ENCODE data around the gene CACFD1. TPM values are rescaled to one million over a fixed set of nuclear protein-coding genes. Genes with fewer than 3 reads are reported as not detected.
A peak's percentile ranks its signal among the peaks of the same experiment; 100 is the strongest.

Gene CACFD1
- 34.3 TPM for total RNA-seq
- long read RNA-seq, transcript CACFD1-202 (5 exons, 2,794 nt) = major isoform, 69 of 139 reads
- long read RNA-seq, transcript CACFD1-201 (4 exons, 2,688 nt) = minor isoform, 11 of 139 reads
- long read RNA-seq, partial matches to known transcripts = 46 of 139 reads
- long read RNA-seq, other reads (novel, unspliced or antisense) = 9 of 139 reads

GRCh38 chr9:133459476-133460404, at the start of gene CACFD1:
TSS of gene CACFD1 (plus strand) at chr9:133459978. CDS start at chr9:133460067, 89 bp downstream.
- intact Hi-C loops (cut with DNase I) = no loop called here
- H3K27me3 ChIP-seq (ENCODE audit: low read depth) = no peaks in the 10 kb centered on the region
- peak within 1 kb of the TSS; percentile 79 for H3K4me3 ChIP-seq
- H3K36me3 ChIP-seq = no peaks in the 10 kb centered on the region
- H3K27ac ChIP-seq = peak within 1 kb of the TSS; percentile 90
- TF ChIP-seq, protein P1, sequence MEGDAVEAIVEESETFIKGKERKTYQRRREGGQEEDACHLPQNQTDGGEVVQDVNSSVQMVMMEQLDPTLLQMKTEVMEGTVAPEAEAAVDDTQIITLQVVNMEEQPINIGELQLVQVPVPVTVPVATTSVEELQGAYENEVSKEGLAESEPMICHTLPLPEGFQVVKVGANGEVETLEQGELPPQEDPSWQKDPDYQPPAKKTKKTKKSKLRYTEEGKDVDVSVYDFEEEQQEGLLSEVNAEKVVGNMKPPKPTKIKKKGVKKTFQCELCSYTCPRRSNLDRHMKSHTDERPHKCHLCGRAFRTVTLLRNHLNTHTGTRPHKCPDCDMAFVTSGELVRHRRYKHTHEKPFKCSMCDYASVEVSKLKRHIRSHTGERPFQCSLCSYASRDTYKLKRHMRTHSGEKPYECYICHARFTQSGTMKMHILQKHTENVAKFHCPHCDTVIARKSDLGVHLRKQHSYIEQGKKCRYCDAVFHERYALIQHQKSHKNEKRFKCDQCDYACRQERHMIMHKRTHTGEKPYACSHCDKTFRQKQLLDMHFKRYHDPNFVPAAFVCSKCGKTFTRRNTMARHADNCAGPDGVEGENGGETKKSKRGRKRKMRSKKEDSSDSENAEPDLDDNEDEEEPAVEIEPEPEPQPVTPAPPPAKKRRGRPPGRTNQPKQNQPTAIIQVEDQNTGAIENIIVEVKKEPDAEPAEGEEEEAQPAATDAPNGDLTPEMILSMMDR (IDR thresholded peaks at IDR 0.05) = no peak
- DNase-seq (peak; percentile 98), ATAC-seq (peak; percentile 92 to 93)
- H3K4me1 ChIP-seq = peaks cover 31% of the 10 kb centered on the region
- H3K9me3 ChIP-seq = no peaks in the 10 kb centered on the region

DNA sequence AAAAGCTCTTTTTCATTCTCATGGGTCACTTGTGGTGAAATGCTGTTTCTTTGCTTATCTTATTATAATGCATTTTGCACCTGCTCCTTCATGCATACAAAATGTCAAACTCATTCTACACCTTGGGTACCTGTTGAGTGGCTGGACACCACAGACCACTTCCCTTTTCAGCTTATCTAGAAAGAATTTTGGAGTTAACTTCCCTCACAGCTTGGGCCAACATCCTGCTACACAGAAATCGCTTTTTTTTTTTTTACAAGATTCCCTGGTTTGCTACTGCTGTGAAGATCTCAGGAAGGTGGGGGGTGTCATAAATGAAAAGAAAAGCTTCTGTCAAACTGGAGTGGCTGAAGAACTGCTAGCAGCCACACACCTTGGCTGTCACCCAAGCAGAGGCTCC, 44.6 kb upstream of the CACFD1 start:
- Histone ChIP-seq H3K27me3 (ENCODE audit: low read depth) (no peaks in the 10 kb centered on the region), H3K9me3 (no peaks in the 10 kb centered on the region), H3K4me1 (peaks cover 25% of the 10 kb centered on the region), H3K27ac (no peak overlapping the region), H3K4me3 (no peak overlapping the region), H3K36me3 (peaks cover 59% of the 10 kb centered on the region)
- DNase-seq (no peak), ATAC-seq (no peak)
- TF ChIP-seq, protein P1 (IDR thresholded peaks at IDR 0.05) = no peak
- intact Hi-C loops (cut with DNase I) = no loop called here

- DNase-seq (peak; percentile 85), ATAC-seq (peak; percentile 95 to 98)
- peaks cover 25% of the 10 kb centered on the region for H3K4me1 ChIP-seq
- peak within 1 kb of the TSS; percentile 84 for H3K4me3 ChIP-seq
- intact Hi-C loops (cut with DNase I) = no loop called here
- peak within 1 kb of the TSS; percentile 89 for H3K27ac ChIP-seq
- no peaks in the 10 kb centered on the region for H3K9me3 ChIP-seq
- TF ChIP-seq, protein P1 (IDR thresholded peaks at IDR 0.05) = no peak
- peaks cover 32% of the 10 kb centered on the region for H3K36me3 ChIP-seq
- no peaks in the 10 kb centered on the region for H3K27me3 ChIP-seq (ENCODE audit: low read depth)
These were observed 42.0 kb upstream of the CACFD1 start, which contains the start of gene REXO4 for GRCh38 chr9:133417541-133418461. TSS of gene REXO4 (minus strand) at chr9:133418010. CDS start at chr9:133417844, 166 bp downstream.

- Histone ChIP-seq H3K4me1 (peaks cover 25% of the 10 kb centered on the region), H3K9me3 (no peaks in the 10 kb centered on the region), H3K27ac (no peak overlapping the region), H3K36me3 (peaks cover 20% of the 10 kb centered on the region), H3K4me3 (no peak overlapping the region), H3K27me3 (ENCODE audit: low read depth) (no peaks in the 10 kb centered on the region)
- intact Hi-C loops (cut with DNase I) = no loop called here
- DNase-seq (no peak), ATAC-seq (no peak)
- TF ChIP-seq, protein P1 (IDR thresholded peaks at IDR 0.05) = no peak
These were observed 40.8 kb upstream of the CACFD1 start for GRCh38 chr9:133419005-133419404.

DNA sequence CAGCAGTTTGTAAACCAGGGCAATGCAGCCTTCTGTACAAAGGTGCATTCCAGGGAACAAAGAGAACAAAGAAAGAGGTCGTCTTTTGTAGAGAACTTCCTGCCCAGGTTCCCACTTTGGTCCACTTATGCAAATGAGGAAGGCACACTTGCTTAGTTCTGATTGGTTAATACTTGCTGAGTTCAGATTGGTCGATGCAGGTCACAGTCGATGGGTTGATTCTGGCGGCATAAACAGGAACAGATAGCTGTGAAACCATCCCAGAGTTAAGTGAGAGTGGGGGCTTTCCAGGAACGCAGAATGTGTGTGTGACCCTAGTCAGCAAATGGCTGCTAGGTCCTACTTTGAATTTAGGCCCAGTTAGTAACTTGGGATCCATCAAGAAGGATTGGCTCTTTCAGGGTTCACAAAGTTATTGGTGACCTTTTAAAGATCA, 39.4 kb upstream of the CACFD1 start:
- Histone ChIP-seq H3K4me3 (no peak overlapping the region), H3K36me3 (peaks cover 8% of the 10 kb centered on the region), H3K27me3 (ENCODE audit: low read depth) (peaks cover 3% of the 10 kb centered on the region), H3K27ac (no peak overlapping the region), H3K4me1 (peaks cover 24% of the 10 kb centered on the region), H3K9me3 (no peaks in the 10 kb centered on the region)
- TF ChIP-seq, protein P1 (IDR thresholded peaks at IDR 0.05) = no peak
- ATAC-seq (no peak), DNase-seq (no peak)
- intact Hi-C loops (cut with DNase I) = no loop called here
